Measurements from ENCODE around the gene SYP. TPM values are rescaled to one million over a fixed set of nuclear protein-coding genes. Genes with fewer than 3 reads are reported as not detected.

The SYP gene
- polyA plus RNA-seq, 1 donor: 2.6 TPM

Other genes with a start within 250 kb of the SYP start
- 67.2 TPM for gene OTUD5, start 242.6 kb downstream of the SYP start, polyA plus RNA-seq (ENCODE audit: insufficient read length)
- 3.1 TPM for gene KCND1, start 228.3 kb downstream of the SYP start, polyA plus RNA-seq (ENCODE audit: insufficient read length)
- gene GRIPAP1, start 197.9 kb downstream of the SYP start, polyA plus RNA-seq (ENCODE audit: insufficient read length): 72.9 TPM
- gene TFE3, start 156.8 kb downstream of the SYP start, polyA plus RNA-seq (ENCODE audit: insufficient read length): 32.2 TPM
- 11.7 TPM for gene CCDC120, start 141.2 kb downstream of the SYP start, polyA plus RNA-seq (ENCODE audit: insufficient read length)
- gene PRAF2, start 126.2 kb downstream of the SYP start, polyA plus RNA-seq (ENCODE audit: insufficient read length): 32.1 TPM
- 57.9 TPM for gene WDR45, start 120.3 kb downstream of the SYP start, polyA plus RNA-seq (ENCODE audit: insufficient read length)
- gene GPKOW, start 76.5 kb downstream of the SYP start, polyA plus RNA-seq (ENCODE audit: insufficient read length): 21.4 TPM
- 4.3 TPM for gene MAGIX, start 37.4 kb downstream of the SYP start, polyA plus RNA-seq (ENCODE audit: insufficient read length)
- 37.9 TPM for gene PLP2, start 28.3 kb downstream of the SYP start, polyA plus RNA-seq (ENCODE audit: insufficient read length)
- 5.6 TPM for gene PRICKLE3, start 13.8 kb downstream of the SYP start, polyA plus RNA-seq (ENCODE audit: insufficient read length)
- gene CACNA1F, start 33.1 kb upstream of the SYP start, polyA plus RNA-seq (ENCODE audit: insufficient read length): 0.47 TPM
- gene CCDC22, start 35.3 kb upstream of the SYP start, polyA plus RNA-seq (ENCODE audit: insufficient read length): 16.3 TPM
- 0.85 TPM for gene FOXP3, start 64.5 kb upstream of the SYP start, polyA plus RNA-seq (ENCODE audit: insufficient read length)
- gene PPP1R3F, start 69.6 kb upstream of the SYP start, polyA plus RNA-seq (ENCODE audit: insufficient read length): 8.1 TPM
- 0.27 TPM for gene GAGE10, start 103.5 kb upstream of the SYP start, polyA plus RNA-seq (ENCODE audit: insufficient read length)
- gene GAGE12J, start 121.8 kb upstream of the SYP start, polyA plus RNA-seq (ENCODE audit: insufficient read length): not detected
- gene GAGE13, start 131.4 kb upstream of the SYP start, polyA plus RNA-seq (ENCODE audit: insufficient read length): not detected

Data from left kidney (tissue), 1 donor.